Esophagus muscularis mucosa (tissue), 3 donors: ENCODE results near the gene RBBP6.
A peak's percentile ranks its signal among the peaks of the same experiment; 100 is the strongest.

Experiments
- POLR2A ChIP-seq: fragments of 450-650 bp; IDR thresholded peaks from one replicate; pipeline ENCODE4 v1.6.1; 2017; ENCODE audit warnings: antibody characterized with exemption, moderate library complexity, mild to moderate bottlenecking, low read depth
- POLR2AphosphoS5 ChIP-seq, 2 donors: sonication (generic); formaldehyde crosslinking; IDR thresholded peaks; one replicate each; pipeline ENCODE4 v1.6.1; 2017; ENCODE audit warnings: antibody characterized with exemption in 2 of 2
- TF ChIP-seq, protein P1 (sequence below), 3 experiments: fragments of 200-600 bp in 2 of 3; fragments of 450-650 bp in 1 of 3; sonication (generic) in 2 of 3; IDR thresholded peaks; one replicate each; pipeline ENCODE4 v1.5.1; 2017 to 2019; ENCODE audit warnings: antibody characterized with exemption in 3 of 3, mild to moderate bottlenecking in 2 of 3, moderate library complexity in 1 of 3

DNA sequence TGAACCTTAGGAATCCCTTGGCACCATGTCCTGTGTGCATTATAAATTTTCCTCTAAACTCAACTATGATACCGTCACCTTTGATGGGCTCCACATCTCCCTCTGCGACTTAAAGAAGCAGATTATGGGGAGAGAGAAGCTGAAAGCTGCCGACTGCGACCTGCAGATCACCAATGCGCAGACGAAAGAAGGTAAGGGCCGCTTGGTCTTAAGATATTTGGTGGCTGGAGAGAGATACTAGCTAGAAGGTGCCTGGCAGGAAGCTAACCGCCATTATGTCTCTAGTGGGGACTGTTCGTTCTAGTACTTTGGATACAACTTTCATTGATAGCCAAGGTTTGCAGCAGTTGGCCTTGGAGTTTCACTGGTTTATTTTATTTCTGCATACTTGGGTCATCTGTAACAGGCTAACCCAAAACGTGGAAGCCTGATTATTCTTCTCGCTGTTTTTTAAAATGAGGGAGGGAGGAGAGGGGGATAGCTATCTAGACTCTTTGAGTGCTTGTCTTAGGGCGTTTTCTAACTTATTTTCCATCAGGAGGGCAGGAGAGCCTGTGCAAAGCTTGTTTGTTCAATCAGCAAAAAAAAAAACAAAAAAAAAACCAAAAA lies 1.3 kb downstream of the RBBP6 start:
- TF ChIP-seq, protein P1, sequence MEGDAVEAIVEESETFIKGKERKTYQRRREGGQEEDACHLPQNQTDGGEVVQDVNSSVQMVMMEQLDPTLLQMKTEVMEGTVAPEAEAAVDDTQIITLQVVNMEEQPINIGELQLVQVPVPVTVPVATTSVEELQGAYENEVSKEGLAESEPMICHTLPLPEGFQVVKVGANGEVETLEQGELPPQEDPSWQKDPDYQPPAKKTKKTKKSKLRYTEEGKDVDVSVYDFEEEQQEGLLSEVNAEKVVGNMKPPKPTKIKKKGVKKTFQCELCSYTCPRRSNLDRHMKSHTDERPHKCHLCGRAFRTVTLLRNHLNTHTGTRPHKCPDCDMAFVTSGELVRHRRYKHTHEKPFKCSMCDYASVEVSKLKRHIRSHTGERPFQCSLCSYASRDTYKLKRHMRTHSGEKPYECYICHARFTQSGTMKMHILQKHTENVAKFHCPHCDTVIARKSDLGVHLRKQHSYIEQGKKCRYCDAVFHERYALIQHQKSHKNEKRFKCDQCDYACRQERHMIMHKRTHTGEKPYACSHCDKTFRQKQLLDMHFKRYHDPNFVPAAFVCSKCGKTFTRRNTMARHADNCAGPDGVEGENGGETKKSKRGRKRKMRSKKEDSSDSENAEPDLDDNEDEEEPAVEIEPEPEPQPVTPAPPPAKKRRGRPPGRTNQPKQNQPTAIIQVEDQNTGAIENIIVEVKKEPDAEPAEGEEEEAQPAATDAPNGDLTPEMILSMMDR (IDR thresholded peaks at IDR 0.05): no peak
- TF ChIP-seq POLR2A (no peak), POLR2AphosphoS5 (IDR thresholded peaks at IDR 0.05) (peak in 1 of 2 donors; percentile 10)
